DND-41 (cell line): ENCODE measurements around the gene RGS3.

ENCODE experiments used
- ATAC-seq: fragments of 200-7000 bp; cut with Tn5 transposase; 3 replicates; pipeline ENCODE4 v1.9.1; 2021; ENCODE audit warnings: low read depth; ENCODE audit not compliant: insufficient read depth
- DNase-seq: peaks from one replicate; pipeline ENCODE4 v3.0.0-alpha.2; 2020
- H2AFZ ChIP-seq: 2 replicates; pipeline ENCODE4 v1.6.0; 2012; ENCODE audit warnings: low read depth, low read length
- H3K27ac ChIP-seq: 2 replicates; pipeline ENCODE4 v1.5.1; 2012; ENCODE audit warnings: low read length, inconsistent platforms
- H3K27me3 ChIP-seq: fragments of 200-600 bp; sonication (generic); 2 replicates; pipeline ENCODE4 v1.6.0; 2012; ENCODE audit warnings: low read length, mild to moderate bottlenecking, inconsistent platforms; ENCODE audit not compliant: insufficient read depth, poor library complexity
- H3K36me3 ChIP-seq: 2 replicates; pipeline ENCODE4 v1.5.1; 2012; ENCODE audit warnings: low read length, inconsistent platforms; ENCODE audit not compliant: insufficient read depth
- H3K4me1 ChIP-seq: 2 replicates; pipeline ENCODE4 v1.5.1; 2012; ENCODE audit warnings: mild to moderate bottlenecking, low read length; ENCODE audit not compliant: insufficient read depth
- H3K4me2 ChIP-seq: 2 replicates; pipeline ENCODE4 v1.6.0; 2012; ENCODE audit warnings: mild to moderate bottlenecking, moderate library complexity, low read length, inconsistent platforms; ENCODE audit not compliant: insufficient read depth
- H3K4me3 ChIP-seq, 2 experiments: fragments of 200-600 bp in 1 of 2; shearing (Covaris generic) in 1 of 2; 2 replicates each; pipeline ENCODE4 v1.5.1; 2012 to 2016; ENCODE audit warnings: inconsistent platforms in 2 of 2, low read length in 2 of 2, mild to moderate bottlenecking in 2 of 2, low read depth in 1 of 2, moderate library complexity in 1 of 2
- H3K79me2 ChIP-seq: 2 replicates; pipeline ENCODE4 v1.6.0; 2012; ENCODE audit warnings: low read length, inconsistent platforms; ENCODE audit not compliant: insufficient read depth
- H3K9ac ChIP-seq: 2 replicates; pipeline ENCODE4 v1.6.0; 2012; ENCODE audit warnings: low read depth, mild to moderate bottlenecking, inconsistent platforms, low read length, moderate library complexity
- H3K9me3 ChIP-seq: 2 replicates; pipeline ENCODE4 v1.5.1; 2012; ENCODE audit warnings: low read length, moderate library complexity, mild to moderate bottlenecking, inconsistent platforms; ENCODE audit not compliant: insufficient read depth, severe bottlenecking
- H4K20me1 ChIP-seq: 2 replicates; pipeline ENCODE4 v1.6.0; 2012; ENCODE audit warnings: low read length; ENCODE audit not compliant: insufficient read depth
- EZH2 ChIP-seq: IDR thresholded peaks from 3 replicates; pipeline ENCODE4 v1.6.1; 2012; ENCODE audit warnings: borderline replicate concordance, low read depth, mild to moderate bottlenecking, moderate library complexity, low read length, inconsistent platforms; ENCODE audit not compliant: severe bottlenecking
- TF ChIP-seq, protein P1 (sequence below): IDR thresholded peaks from 2 replicates; pipeline ENCODE4 v1.5.1; 2012; ENCODE audit warnings: borderline replicate concordance, low read length, moderate library complexity, mild to moderate bottlenecking; ENCODE audit not compliant: poor library complexity, severe bottlenecking; ENCODE audit errors: extremely low read depth

RGS3 gene

DNA sequence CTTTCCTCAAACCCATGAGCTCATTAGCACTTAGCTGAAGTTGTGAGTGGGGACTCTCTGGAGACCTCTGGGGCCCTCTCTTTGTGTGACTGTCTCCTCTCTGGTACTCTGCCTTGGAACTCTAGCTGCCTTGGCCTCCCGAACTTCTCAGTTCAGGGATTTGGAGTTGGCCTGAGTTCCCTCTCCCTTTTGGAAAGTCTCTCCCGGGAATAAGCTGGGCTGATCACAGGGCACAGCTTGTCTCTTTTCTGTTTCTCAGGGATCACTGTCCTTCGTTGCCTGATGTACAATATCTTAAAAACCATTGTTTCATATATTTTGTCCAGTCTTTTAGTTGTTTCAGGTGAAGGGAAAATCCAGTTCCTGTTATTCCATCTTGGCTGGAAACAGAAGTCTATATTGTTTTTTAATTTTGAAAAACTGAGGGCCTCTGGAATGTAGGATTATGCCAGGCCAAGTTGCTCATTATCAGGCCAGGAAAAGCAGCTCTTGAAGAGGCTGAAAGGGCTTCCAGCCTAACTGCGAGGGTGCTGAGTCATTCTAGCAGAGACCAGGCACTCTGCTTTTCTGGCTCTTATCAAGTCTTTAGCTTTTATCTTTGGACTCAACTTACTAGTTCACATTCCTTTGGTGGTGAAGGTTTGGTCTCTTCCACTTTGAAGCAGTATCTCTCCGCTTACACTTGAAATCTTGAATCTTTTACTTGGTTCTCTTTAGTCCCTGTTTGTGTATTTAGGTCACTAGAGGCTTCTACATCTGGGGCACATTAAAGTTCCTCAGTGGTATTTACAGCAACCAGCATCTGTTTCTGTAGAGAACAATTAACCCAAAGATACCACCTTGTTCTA lies 8.4 kb upstream of the RGS3 start:
- no peak overlapping the region for H3K4me2 ChIP-seq
- DNase-seq (peak; percentile 17), ATAC-seq (peak; percentile 62)
- H3K36me3 ChIP-seq = no peaks in the 10 kb centered on the region
- TF ChIP-seq EZH2 = no peak
- H3K4me3 ChIP-seq = no peak overlapping the region
- no peak overlapping the region for H3K9ac ChIP-seq
- H3K4me1 ChIP-seq = 0 out of 2 replicates have a peak, but pooled peaks cover 3% of the 10 kb centered on the region
- H4K20me1 ChIP-seq = no peaks in the 10 kb centered on the region
- H3K9me3 ChIP-seq = no peaks in the 10 kb centered on the region
- H2AFZ ChIP-seq = no peak overlapping the region
- no peak overlapping the region for H3K27ac ChIP-seq
- H3K79me2 ChIP-seq = no peaks in the 10 kb centered on the region
- H3K27me3 ChIP-seq = no peaks in the 10 kb centered on the region

DNA sequence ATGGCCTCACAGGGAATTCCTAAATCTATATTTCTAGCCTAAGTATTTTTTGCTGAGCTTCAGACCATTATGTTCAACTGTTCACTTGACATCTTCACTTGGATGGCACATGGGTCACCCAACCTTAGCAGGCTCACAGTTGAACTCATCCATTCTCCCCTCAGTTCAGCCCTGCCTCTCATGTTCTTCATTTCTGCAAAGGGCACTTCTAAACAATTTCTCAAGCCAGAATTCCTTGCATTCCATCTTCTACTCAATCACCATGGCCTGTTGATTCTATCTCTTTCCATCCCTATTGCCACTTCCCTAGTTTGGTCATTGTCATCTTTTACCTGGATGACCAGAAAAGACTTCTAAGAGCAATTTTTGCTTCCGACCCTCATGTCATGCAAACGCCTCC lies 7.3 kb upstream of the RGS3 start:
- no peak overlapping the region for H2AFZ ChIP-seq
- no peaks in the 10 kb centered on the region for H3K36me3 ChIP-seq
- TF ChIP-seq EZH2 = no peak
- TF ChIP-seq, protein P1, sequence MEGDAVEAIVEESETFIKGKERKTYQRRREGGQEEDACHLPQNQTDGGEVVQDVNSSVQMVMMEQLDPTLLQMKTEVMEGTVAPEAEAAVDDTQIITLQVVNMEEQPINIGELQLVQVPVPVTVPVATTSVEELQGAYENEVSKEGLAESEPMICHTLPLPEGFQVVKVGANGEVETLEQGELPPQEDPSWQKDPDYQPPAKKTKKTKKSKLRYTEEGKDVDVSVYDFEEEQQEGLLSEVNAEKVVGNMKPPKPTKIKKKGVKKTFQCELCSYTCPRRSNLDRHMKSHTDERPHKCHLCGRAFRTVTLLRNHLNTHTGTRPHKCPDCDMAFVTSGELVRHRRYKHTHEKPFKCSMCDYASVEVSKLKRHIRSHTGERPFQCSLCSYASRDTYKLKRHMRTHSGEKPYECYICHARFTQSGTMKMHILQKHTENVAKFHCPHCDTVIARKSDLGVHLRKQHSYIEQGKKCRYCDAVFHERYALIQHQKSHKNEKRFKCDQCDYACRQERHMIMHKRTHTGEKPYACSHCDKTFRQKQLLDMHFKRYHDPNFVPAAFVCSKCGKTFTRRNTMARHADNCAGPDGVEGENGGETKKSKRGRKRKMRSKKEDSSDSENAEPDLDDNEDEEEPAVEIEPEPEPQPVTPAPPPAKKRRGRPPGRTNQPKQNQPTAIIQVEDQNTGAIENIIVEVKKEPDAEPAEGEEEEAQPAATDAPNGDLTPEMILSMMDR = no peak
- no peak overlapping the region for H3K4me3 ChIP-seq
- 0 out of 2 replicates have a peak, but pooled peaks cover 3% of the 10 kb centered on the region for H3K4me1 ChIP-seq
- H4K20me1 ChIP-seq = no peaks in the 10 kb centered on the region
- H3K27me3 ChIP-seq = no peaks in the 10 kb centered on the region
- no peaks in the 10 kb centered on the region for H3K79me2 ChIP-seq
- no peaks in the 10 kb centered on the region for H3K9me3 ChIP-seq
- H3K27ac ChIP-seq = no peak overlapping the region
- DNase-seq (no peak), ATAC-seq (no peak)
- H3K4me2 ChIP-seq = no peak overlapping the region
- no peak overlapping the region for H3K9ac ChIP-seq

DNA sequence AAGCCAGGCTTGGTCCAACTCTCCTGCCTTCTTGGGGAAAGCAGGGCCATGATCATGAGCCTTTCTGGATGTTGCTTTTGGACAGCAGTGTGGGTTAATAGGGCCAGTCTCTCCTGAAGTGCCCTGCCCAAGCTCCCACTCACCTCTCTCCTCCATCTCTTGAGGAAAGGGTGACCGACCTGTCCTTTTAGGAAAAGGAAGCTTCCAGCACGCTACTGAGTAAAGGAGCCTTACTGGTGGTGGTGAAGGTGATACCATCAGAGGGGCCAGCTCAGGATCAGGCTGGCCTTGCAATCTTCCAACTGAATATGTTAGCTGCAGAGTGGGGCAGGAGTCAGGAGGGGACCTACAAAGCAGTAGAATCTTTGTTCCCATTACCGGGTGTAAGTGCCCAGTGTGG lies 2.2 kb upstream of the RGS3 start:
- Histone ChIP-seq H3K4me1 (no peaks in the 10 kb centered on the region), H2AFZ (no peak overlapping the region), H3K4me3 (no peak overlapping the region), H3K4me2 (no peak overlapping the region), H3K9ac (no peak overlapping the region), H3K79me2 (no peaks in the 10 kb centered on the region), H3K27me3 (no peaks in the 10 kb centered on the region), H3K36me3 (no peaks in the 10 kb centered on the region), H3K27ac (no peak overlapping the region), H4K20me1 (no peaks in the 10 kb centered on the region), H3K9me3 (no peaks in the 10 kb centered on the region)
- DNase-seq (no peak), ATAC-seq (no peak)
- TF ChIP-seq, protein P1 = no peak
- TF ChIP-seq EZH2 = no peak

DNA sequence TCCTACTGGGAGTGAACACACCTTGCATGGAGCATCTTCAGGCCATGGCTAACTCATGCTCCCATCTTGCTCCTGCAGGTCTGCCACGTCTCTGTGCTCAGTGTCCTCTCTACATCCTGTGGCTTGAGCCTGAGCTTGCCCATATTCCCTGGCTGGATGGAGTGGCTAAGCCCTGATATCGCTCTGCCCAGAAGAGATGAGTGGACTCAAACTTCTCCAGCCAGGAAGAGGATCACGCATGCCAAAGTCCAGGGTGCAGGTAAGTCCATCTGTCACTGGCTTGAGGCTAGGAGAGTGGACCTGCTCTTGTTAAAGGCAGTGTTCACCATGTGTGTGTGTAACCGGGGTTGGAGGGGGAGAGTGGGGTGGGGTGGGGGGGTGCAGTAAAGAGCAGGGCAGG lies 1.6 kb upstream of the RGS3 start:
- no peak overlapping the region for H3K4me3 ChIP-seq
- DNase-seq (no peak), ATAC-seq (no peak)
- no peaks in the 10 kb centered on the region for H4K20me1 ChIP-seq
- H3K79me2 ChIP-seq = no peaks in the 10 kb centered on the region
- no peaks in the 10 kb centered on the region for H3K27me3 ChIP-seq
- TF ChIP-seq EZH2 = no peak
- TF ChIP-seq, protein P1 = no peak
- no peak overlapping the region for H3K4me2 ChIP-seq
- H3K9me3 ChIP-seq = no peaks in the 10 kb centered on the region
- H3K36me3 ChIP-seq = no peaks in the 10 kb centered on the region
- no peaks in the 10 kb centered on the region for H3K4me1 ChIP-seq
- no peak overlapping the region for H2AFZ ChIP-seq
- H3K9ac ChIP-seq = no peak overlapping the region
- H3K27ac ChIP-seq = no peak overlapping the region
